NCI-H2107 treated with DMSO at 0.1 percent for 48 hours (cell line): ENCODE results near the gene PRG2.
"Not testable (repeated sequence)": the region's sequence is repeated elsewhere in the genome, so short reads cannot be mapped to it uniquely, and the experiment has no call there.

Source experiments
- DNase-seq: peaks from one replicate; lab custom pipeline; 2025; ENCODE audit not compliant: unreplicated experiment; lab: John Stamatoyannopoulos, UW

PRG2 gene

DNA sequence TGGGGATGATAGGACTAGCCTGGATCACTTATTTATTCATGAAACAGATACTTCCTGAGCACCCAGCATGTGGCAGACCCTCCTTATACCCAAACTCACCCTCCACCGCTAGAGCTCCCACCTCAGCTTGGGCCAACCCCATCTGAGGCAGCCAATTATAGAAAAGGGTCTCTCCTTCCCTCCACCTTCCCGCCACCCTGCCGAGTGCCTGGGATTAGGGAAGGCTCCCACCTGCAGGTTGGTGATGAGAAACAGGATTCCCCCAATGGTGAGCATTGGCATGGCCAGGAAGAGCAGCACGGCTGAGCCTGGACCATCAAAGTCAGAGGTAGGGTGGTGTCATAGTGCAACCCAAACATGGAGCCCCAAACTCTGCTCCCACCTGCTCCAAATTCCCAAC lies 30.6 kb upstream of the PRG2 start:
- DNase-seq = no peak

DNA sequence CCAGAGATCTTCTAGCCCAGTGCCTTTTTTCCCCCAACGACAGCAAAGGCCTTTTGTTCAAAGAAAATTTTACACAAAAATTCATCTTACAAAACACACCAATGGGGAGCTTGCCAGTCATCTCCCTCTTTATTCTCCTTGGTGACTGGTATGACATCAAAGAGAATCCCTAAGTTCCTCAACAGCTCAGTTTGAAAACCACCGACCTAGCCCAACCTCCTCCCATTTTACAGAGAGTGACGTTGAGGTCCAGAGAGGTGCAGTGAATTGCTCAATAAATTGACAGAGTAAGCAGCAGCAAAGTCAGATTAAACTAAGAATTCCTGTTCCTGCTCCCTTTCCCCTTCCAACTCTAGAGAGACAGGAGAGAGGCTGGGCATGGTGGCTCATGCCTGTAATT lies 28.7 kb upstream of the PRG2 start:
- DNase-seq = no peak

DNA sequence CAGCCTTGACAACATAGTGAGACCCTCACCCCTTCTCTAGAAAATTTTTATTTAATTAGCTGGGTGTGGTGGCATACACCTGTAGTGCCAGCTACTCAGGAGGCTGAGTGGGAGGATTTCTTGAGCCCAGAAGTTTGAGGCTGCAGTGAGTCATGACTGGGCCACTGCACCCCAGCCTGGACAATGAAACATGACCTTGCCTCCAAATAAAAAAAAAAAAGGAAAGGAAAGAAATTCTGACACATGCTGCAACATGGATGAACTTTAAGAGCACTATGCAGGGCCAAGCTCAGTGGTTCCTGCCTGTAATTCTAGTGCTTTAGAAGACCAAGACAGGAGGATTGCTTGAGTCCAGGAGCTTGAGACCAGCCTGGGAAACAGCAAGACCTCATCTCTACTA lies 27.7 kb upstream of the PRG2 start:
- no peak for DNase-seq

GRCh38 chr11:57417056-57417455 lies 26.6 kb upstream of the PRG2 start:
- DNase-seq = no peak

DNA sequence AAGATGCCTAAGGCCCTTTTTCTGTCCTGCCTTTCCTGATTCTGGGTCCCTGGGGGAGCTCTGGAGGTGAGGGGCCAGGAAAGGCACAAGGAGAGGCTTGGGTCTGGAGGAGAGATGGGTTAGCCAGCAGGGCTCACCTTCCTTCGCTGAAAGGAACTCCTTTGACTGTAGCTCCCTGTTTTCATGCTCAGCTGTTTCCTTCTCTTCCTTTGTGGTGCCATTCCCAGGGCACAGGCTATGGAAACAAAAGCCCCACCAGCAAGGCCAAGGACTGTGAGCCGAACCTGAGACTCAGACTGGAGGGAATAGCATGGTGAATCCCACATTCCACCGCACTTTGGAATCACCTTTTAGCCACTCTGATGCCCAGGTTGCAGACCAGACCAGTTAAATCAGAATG lies 26.0 kb upstream of the PRG2 start:
- DNase-seq = no peak

DNA sequence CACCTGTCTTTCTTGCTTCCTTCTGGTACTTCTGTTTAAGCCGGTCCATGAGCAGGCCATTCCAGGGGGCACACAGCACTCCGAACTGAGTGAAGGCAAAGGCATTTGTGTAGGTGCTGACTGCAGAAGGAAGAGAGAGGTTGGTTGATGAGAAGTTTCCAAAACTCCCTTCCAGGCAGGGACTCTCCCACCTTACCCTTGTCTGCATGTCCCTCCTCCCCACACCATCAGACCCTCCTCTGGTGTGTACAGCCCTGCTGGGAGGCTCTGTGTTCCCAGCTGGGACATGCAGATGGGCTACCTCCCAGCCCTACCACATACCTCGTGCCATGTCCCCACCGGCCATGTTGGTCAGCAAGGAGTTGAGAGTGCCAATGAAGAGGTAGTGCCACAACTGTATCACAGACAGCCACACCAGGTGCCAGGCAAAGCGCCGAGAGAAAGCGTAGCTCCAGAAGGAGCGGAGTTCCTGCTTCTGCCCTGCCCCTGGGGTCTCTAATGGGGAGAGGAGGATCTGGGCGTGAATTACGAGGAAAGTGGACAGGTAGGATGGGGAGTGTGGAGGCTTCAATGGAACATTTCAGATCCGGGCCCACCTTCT lies 24.3 kb upstream of the PRG2 start:
- DNase-seq = no peak

DNA sequence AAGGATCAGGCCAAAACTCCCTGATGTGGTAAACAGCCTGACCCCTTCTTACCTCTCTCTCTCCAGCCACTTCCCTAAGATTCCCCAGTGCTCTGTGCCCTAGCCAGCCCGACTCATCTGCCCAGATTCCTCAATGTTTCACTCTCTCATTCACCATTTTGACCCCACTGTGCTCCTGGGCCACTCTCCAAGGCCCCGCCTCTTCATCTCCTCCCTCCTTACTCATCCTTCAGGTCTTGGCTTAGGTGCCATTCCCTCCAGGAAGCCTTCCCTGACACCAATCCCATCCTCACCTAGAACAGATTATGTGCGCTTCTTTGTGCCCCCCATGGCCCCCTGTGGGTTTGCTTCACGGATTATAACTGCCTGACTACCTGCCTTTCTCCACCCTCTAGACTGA lies 23.2 kb upstream of the PRG2 start:
- no peak for DNase-seq

DNA sequence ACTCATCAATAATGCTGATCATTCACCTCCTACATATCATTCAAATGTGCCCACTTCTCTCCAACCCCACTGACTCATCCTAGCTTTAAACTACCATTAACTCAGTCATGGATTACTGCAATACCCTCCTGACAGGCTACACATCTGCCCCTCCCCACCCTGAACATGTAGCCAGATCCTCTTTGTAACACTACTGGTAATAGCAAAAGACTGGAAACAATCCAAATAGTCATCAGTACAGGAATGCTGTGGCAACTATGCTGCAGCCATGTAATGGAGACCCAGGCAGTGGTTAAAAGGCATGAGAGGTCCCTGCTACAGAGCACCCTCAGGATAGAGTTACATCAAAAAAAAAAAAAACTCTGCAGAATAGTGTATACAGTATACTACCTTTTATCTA lies 19.8 kb upstream of the PRG2 start:
- no peak for DNase-seq

DNA sequence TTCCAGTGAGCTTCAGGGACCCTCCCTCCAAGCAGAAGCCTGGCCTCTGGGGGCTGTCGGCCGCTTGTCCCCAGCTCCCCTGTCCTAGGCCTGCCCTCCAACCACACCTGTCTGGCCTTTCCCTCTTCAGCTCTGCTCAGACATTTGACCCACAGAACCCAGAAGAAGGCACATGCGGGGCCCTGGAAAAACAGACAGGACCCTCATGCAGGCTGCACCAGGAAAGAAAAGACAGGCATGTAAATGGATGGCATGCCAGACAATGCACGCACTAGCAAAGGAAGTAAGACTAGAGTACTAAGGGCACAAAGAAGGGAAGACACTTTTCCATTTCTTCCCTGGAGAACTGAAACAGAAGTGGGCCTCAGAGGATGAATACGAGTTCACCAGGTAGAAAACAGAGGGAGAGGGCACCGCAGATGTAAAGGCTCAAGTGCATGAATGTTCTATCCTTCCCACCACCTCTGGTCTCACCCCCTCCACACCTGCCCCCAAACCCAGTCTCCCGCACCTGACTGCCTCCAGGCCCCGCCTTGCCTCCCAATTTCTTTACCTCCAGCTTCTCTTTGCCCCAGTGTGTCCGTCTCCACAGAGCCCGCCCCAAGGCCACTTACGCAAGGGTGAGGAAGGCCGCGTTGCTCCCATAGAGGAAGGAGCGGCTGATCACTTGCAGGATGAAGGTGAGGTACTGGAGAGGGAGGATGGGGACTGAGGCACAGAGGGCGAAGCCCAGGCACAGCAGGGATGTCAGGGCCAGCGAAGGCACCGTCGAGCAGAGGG lies 19.1 kb upstream of the PRG2 start:
- no peak for DNase-seq

GRCh38 chr11:57408771-57409170 lies 18.3 kb upstream of the PRG2 start:
- DNase-seq = no peak

GRCh38 chr11:57407941-57408475 lies 17.6 kb upstream of the PRG2 start:
- DNase-seq = no peak

GRCh38 chr11:57407010-57407920 lies 16.8 kb upstream of the PRG2 start:
- DNase-seq = no peak

DNA sequence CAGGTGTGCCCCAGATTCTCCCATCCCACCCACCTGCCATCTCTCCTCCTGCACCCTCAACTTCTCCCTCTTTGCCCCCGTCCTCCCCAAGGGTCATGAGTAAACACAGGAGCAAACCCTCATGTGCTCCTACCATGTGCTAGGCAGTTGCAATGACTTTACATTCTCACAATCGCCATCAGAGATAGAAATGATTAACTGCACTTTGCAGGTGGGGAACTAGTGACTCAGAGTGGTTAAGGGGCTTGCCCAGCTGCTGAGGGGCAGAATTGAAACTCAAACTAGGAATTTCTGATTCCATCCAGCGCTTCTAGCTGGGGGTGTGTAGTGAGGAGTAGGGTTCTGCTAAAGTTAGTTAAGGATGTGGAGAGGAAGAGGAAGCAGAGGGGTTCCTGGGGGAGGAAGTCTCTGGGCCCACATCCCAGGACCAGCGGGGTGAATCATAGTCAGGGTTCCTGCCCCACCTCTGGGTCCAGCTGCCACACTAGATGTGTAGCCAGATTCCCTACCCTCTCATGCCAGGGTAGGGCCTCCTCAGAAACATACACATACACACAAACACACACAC lies 16.0 kb upstream of the PRG2 start:
- no peak for DNase-seq

DNA sequence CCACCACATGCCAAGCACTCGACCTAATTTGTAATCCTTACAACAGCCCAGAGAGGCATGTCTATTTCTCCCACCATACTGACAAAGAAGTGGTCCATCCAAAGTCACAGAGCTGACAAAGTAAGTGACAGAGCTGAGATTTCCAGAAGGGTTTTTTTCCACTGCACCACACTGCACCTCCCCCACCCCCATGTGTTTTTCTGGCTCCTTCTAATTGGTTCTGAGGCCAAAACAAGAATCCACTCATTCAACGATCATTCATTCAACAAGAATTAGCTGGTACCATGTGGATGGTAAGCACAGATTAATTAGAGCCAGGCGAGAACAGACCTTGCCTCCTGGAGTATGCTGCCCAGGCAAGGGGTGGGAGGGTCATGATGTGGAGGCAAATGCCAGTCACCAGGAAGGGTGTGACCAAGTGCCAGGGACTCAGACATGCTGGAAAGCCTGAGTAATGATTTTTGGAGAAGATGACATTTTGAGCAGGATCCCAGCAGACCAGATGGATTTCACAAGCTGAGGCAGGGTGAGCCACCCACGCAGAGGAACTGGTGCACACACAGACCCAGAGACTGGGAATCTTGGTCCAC lies 14.9 kb upstream of the PRG2 start:
- no peak for DNase-seq

DNA sequence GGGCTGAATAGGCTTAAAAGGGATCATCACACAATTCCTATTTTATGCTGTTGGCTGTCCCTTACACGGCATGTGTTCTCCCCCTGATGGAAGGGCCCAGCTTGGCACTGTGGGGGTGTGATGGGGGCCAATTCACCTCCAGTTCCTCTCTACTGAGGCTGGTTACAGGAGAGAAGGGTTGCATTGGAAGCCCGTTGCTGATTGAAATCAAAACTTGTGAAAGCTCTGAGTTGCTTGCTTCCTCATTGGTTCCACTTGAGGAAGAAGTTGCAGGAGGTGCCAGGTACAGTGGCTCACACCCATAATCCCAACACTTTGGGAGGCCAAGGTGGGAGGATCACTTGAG lies 13.3 kb upstream of the PRG2 start:
- no peak for DNase-seq

DNA sequence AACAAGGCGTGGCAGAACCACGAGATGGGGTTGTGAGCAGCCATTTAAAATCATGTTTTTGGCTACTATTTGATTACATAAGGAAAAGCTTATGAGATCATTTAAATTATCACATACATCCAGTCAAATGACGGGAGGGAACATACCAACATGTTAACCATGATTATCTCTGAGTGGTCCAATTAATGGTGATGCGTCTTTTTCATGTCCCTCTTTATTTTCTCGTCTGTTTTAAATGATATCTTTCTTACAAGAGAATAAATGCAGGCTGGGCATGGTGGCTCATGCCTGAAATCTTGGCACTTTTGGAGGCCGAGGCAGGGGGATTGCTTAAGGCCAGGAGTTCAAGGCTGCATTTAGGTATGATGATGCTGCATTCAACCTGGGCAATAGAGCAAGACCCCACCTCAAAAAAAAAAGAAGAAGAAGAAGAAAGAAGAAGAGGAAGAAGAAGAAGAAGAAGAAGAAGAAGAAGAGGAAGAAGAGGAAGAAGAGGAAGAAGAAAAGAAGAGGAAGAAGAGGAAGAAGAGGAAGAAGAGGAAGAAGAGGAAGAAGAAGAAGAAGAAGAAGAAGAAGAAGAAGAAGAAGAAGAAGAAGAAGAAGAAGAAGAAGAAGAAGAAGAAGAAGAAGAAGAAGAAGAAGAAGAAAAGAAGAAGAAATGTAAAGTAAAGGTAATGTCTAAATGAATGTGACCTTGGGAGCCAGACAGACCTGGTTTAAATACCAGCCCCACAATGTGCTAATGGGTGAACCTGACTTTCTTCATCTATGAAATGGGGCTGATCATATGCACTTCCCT lies 12.8 kb upstream of the PRG2 start:
- not testable (repeated sequence) for DNase-seq

DNA sequence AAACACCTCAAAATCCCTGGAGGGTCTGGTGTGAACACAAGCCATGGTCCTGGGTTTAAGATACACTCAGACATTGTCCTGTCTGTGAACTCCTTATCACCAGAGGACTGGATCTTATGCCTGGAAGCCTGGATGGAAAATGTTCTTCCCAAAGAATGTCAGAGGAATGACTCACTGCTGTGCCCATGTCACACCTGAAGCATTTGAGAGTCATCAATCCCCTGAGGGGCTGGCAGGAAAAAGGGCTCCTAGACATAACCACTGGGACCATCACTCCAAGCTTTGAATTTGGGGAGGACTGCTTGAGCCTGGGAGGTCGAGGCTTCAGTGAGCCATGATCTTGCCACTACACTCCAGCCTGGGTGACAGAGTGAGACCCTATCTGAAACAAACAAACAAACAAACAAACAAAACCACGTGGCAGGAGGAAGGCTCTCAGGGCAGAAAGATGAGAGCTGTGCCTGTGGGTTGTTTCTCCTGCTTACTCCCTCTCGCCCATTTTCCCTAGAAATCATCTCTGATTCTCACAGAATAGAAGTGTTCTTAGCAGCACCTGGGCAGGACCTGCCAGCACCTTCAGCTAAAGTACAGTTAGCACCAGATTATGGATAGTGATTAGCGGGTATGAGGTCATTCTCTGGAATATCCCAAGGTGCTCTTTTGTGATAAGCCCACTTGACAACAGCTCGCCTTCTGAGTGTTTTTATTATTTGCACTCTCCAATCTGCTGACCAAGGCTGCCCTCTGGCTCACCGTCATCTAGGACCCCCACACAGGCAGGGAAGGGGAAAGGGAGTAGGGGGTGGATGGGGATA lies 11.9 kb upstream of the PRG2 start:
- DNase-seq = no peak

- no peak for DNase-seq
Observed at GRCh38 chr11:57399972-57400578, 9.6 kb upstream of the PRG2 start.

DNA sequence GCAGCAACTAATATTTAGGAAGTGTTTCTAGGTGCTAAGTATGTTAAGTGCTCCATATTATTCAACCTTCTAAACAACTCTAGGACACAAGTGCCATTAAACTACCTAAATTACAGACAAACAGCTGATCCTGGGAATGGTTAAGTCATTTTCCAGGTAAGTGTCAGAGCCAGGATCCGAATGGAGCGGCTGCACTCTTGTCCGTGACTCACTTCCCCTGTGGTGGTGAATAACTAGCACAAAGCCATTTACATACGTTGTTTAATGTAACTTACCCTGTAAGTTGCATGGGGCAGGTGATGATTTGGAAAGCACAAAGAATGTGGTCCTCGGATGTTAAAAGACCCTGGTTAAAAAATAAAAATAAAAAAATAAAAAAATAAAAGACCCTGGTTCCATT lies 8.8 kb upstream of the PRG2 start:
- DNase-seq = peak; percentile 21
